Activated B cell treated with CpG ODN at 0.5 μM for 24 hours (primary cell): ENCODE measurements around the gene TLR8. TPM values are rescaled to one million over a fixed set of nuclear protein-coding genes. Genes with fewer than 3 reads are reported as not detected.

Source experiments
- ATAC-seq: fragments of 200-7000 bp; cut with Tn5 transposase; one replicate; pipeline ENCODE4 v1.10.0; 2021; ENCODE audit warnings: low read depth, mild to moderate bottlenecking, moderate library complexity
- CTCF ChIA-PET: fragments of 350-600 bp; sonication (Branson Sonifier 250); formaldehyde crosslinking; loops from one replicate; lab custom pipeline; 2021; ENCODE audit warnings: antibody characterized with exemption; lab: Charles Lee
- POLR2A ChIA-PET: fragments of 350-600 bp; sonication (Branson Sonifier 250); formaldehyde crosslinking; loops from one replicate; lab custom pipeline; 2021; ENCODE audit warnings: antibody characterized with exemption; lab: Charles Lee
- DNase-seq: peaks from one replicate; pipeline ENCODE4 v3.0.0; 2022
- H3K27ac Mint-ChIP-seq: one replicate; pipeline ENCODE4 v1.8.0; 2020; ENCODE audit warnings: mixed read lengths
- H3K27me3 Mint-ChIP-seq: one replicate; pipeline ENCODE4 v1.8.0; 2021; ENCODE audit warnings: mixed read lengths
- H3K36me3 Mint-ChIP-seq: one replicate; pipeline ENCODE4 v1.8.0; 2021; ENCODE audit warnings: low read depth, mixed read lengths
- H3K4me1 Mint-ChIP-seq: one replicate; pipeline ENCODE4 v1.8.0; 2021; ENCODE audit warnings: mixed read lengths
- H3K4me3 Mint-ChIP-seq: one replicate; pipeline ENCODE4 v1.8.0; 2020; ENCODE audit warnings: mild to moderate bottlenecking, mixed read lengths
- H3K9me3 Mint-ChIP-seq: one replicate; pipeline ENCODE4 v1.8.0; 2020; ENCODE audit warnings: mixed read lengths
- intact Hi-C: fragments of 100-400 bp; cut with micrococcal nuclease; formaldehyde crosslinking; loops from one replicate; pipeline ENCODE4 v1.15.1; 2024
- total RNA-seq: library from RNA; stranded (reverse); gene quantifications from 2 replicates; pipeline ENCODE4 v1.2.3, GENCODE V29; 2022
- TF ChIP-seq, protein P1 (sequence below): fragments of 200-600 bp; IDR thresholded peaks from one replicate; pipeline ENCODE4 v1.8.0; 2022; ENCODE audit warnings: antibody characterized with exemption, mild to moderate bottlenecking

Gene TLR8
- total RNA-seq, 1 donor from 2014 or later: 0.22 TPM

DNA sequence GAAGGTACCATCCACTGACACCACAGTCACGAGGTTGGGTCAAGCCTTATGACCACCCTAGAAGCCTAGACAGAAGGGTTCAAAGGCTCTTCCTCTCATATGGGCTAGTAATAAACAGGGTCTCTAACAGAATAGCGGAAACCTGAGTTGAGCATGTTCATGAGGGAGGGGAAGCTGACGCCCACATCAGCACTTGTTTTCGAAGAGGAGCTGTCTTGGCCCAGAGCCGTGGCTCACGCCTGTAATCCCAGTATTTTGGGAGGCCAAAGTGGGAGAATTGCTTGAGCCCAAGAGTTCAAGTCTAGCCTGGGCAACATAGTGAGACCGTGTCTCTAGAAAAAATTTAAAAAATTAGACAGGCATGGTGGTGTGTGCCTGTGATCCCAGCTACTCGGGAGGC lies 47.0 kb downstream of the TLR8 start:
- ATAC-seq: no peak
- H3K27ac Mint-ChIP-seq: peak overlapping the region; percentile 96
- TF ChIP-seq, protein P1, sequence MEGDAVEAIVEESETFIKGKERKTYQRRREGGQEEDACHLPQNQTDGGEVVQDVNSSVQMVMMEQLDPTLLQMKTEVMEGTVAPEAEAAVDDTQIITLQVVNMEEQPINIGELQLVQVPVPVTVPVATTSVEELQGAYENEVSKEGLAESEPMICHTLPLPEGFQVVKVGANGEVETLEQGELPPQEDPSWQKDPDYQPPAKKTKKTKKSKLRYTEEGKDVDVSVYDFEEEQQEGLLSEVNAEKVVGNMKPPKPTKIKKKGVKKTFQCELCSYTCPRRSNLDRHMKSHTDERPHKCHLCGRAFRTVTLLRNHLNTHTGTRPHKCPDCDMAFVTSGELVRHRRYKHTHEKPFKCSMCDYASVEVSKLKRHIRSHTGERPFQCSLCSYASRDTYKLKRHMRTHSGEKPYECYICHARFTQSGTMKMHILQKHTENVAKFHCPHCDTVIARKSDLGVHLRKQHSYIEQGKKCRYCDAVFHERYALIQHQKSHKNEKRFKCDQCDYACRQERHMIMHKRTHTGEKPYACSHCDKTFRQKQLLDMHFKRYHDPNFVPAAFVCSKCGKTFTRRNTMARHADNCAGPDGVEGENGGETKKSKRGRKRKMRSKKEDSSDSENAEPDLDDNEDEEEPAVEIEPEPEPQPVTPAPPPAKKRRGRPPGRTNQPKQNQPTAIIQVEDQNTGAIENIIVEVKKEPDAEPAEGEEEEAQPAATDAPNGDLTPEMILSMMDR: no peak

DNA sequence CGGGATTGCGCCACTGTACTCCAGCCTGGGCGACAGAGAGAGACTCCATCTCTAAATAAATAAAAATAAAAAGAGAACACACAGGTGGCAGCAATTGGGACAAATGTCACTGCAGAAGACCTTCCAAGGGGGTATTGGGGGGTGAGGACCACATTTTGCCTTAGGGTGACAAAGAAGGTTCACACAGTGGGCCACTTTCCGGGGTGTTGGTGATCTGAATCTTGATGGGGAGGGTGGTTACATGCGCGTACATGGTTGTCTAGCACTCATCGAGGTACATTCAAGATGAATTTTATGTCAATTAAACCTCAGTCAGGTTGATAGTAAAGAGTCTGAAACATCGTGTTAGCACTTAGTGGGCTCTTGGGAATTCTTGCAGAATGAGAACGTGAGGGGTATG lies 48.0 kb downstream of the TLR8 start:
- no peaks in the 10 kb centered on the region for H3K27me3 Mint-ChIP-seq
- TF ChIP-seq, protein P1: no peak
- DNase-seq (no peak), ATAC-seq (no peak)
- intact Hi-C loops: loop anchor here (5.0 kb wide), 1 partner anchor 33 kb away; no protein-coding TSS in a partner anchor
- CTCF ChIA-PET: interaction anchor here (2.1 to 3.3 kb wide), 2 partner anchors 20 to 534 kb away, joined by 9 to 23 read pairs; partner anchors contain the start of gene TMSB4X
- H3K9me3 Mint-ChIP-seq: no peaks in the 10 kb centered on the region
- H3K4me1 Mint-ChIP-seq: peaks cover 82% of the 10 kb centered on the region
- peak overlapping the region; percentile 96 for H3K27ac Mint-ChIP-seq
- H3K4me3 Mint-ChIP-seq: no peak overlapping the region
- POLR2A ChIA-PET: interaction anchor here (0.6 to 14.8 kb wide), 7 partner anchors 21 to 139 kb away, joined by 3 to 931 read pairs (median 3); partner anchors contain the start of gene TMSB4X
- H3K36me3 Mint-ChIP-seq: no peaks in the 10 kb centered on the region

More for the DNA sequence above, 47.0 kb downstream of the TLR8 start:
- H3K4me1 Mint-ChIP-seq: peaks cover 87% of the 10 kb centered on the region
- no peak for DNase-seq
- no peaks in the 10 kb centered on the region for H3K36me3 Mint-ChIP-seq
- ChIA-PET POLR2A (interaction anchor here (1.3 to 14.8 kb wide), 3 partner anchors 22 to 139 kb away, joined by 3 to 931 read pairs (median 5); partner anchors contain the start of gene TMSB4X), CTCF (interaction anchor here (1.1 kb wide), 1 partner anchor 139 kb away, joined by 3 read pairs; no protein-coding TSS in a partner anchor)
- H3K27me3 Mint-ChIP-seq: no peaks in the 10 kb centered on the region
- intact Hi-C loops: loop anchor here (5.0 kb wide), 1 partner anchor 34 kb away; no protein-coding TSS in a partner anchor
- no peak overlapping the region for H3K4me3 Mint-ChIP-seq
- H3K9me3 Mint-ChIP-seq: no peaks in the 10 kb centered on the region

DNA sequence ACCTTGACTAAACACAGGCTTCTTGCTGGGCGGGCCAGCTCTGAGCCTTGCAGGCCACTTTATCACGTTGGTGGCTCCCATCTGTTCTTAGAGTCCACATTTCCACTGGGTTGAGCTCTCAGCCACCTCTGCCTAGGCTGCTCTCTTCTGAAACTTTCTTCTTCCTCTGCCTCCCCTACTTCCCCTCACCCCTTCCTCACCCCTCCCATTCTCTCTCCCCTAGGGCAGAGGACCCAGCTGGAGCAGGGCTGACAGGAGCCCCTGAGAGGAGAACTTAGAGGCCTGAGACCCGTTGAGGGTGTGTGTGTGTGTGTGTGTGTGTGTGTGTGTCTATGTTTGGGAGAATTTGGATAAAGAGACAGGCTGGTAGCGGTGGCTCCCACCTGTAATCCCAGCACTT lies 48.6 kb downstream of the TLR8 start:
- ATAC-seq: no peak
- Mint-ChIP-seq H3K27me3 (no peaks in the 10 kb centered on the region), H3K9me3 (no peaks in the 10 kb centered on the region), H3K27ac (peak overlapping the region; percentile 96), H3K4me3 (peak overlapping the region; percentile 45), H3K4me1 (peaks cover 81% of the 10 kb centered on the region), H3K36me3 (no peaks in the 10 kb centered on the region)
- DNase-seq: no peak
- intact Hi-C loops: loop anchor here (5.0 kb wide), 2 partner anchors 32 to 777 kb away; partner anchors contain the start of genes OFD1 and TRAPPC2
- TF ChIP-seq, protein P1: no peak
- ChIA-PET CTCF (interaction anchor here (0.6 to 3.3 kb wide), 6 partner anchors 9 to 533 kb away, joined by 3 to 23 read pairs (median 11); partner anchors contain the start of gene TMSB4X), POLR2A (interaction anchor here (0.7 to 14.8 kb wide), 12 partner anchors 20 to 804 kb away, joined by 3 to 931 read pairs (median 11); partner anchors contain the start of gene TMSB4X)

DNA sequence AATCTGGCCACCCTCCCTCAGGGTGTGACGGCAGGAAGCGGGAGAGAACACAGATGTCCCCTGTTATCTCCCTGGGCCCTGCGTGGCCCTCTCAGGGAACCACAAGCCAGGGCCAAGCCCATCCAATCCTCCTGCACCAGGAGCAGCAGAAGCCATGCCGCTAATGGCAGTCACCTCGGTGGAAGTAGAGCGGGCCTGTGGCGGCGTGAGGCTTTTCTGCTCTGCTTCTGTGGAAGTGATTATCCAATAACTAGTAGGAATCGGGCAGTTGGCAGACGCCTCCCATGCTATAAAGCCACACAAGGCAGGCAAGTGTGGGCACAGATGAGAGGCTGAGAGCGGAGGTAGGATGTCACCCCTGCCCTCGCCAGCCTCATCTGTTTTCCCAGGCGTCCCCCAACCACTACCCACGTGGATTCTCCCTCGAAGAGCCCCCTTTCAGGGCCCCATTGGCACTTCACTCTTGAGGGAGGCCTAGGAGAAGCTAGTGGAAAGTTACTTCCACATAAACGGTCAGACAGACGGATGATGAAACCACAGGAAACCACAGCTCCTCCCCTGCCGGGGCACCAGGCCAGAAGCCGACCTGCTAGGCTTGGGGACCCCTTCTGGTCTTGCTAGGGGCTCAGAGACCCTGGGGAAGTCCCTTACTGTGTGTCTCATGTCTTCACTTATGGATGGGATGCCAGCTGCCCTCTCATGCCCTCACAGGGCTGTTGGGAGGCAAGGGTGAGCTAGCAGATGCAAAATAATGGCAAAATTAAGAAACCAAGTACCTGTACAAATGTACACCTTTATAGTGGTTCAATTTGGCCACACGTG lies 49.7 kb downstream of the TLR8 start:
- Mint-ChIP-seq H3K27me3 (no peaks in the 10 kb centered on the region), H3K27ac (peak overlapping the region; percentile 96), H3K4me3 (peak overlapping the region; percentile 79), H3K4me1 (peaks cover 79% of the 10 kb centered on the region), H3K9me3 (no peaks in the 10 kb centered on the region), H3K36me3 (no peaks in the 10 kb centered on the region)
- DNase-seq (no peak), ATAC-seq (peak; percentile 45)
- ChIA-PET POLR2A (interaction anchor here (0.7 to 14.8 kb wide), 16 partner anchors 9 to 803 kb away, joined by 3 to 931 read pairs (median 10); partner anchors contain the start of gene TMSB4X), CTCF (interaction anchor here (2.1 to 3.3 kb wide), 5 partner anchors 10 to 532 kb away, joined by 9 to 23 read pairs (median 12); partner anchors contain the start of gene TMSB4X)
- TF ChIP-seq, protein P1: no peak
- intact Hi-C loops: loop anchor here (5.0 kb wide), 1 partner anchor 776 kb away; the partner anchor contains the start of genes OFD1 and TRAPPC2
